GM12892 (cell line): ENCODE results near the gene SNX5.

Experiments used
- POLR2A ChIP-seq: IDR thresholded peaks from 2 replicates; pipeline ENCODE4 v1.6.1; 2011; ENCODE audit warnings: low read depth, low read length, control low read depth
- POLR2AphosphoS5 ChIP-seq: IDR thresholded peaks from 2 replicates; pipeline ENCODE4 v1.6.1; 2011; ENCODE audit warnings: low read depth, low read length, control low read depth

DNA sequence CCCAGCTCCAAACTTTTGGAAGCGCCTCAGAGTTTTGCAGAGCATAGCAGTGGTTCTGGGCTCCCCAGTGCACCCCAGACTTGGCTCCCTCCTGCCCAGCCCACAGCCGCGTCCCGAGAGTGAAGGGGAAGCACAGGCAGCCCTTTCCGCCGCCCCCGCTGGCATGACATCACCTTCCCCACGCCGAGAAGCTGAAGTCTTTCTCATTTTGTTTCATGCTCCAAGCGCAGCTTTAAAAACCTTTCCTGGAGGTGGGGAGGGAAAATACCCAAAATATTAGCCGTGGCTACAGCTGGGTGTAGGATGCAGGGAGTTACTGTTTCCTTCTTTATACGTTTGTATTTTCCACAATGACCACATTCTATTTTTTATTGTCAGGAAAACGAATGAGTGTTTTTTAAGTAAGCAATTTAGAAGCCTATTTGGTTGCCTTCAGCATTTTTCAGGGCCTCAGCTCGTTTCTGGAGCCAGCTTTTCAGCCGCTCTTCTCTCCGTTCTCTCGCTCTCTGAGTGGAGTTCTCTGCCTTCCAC, 72.9 kb downstream of the SNX5 start:
- no peak for TF ChIP-seq POLR2A
- TF ChIP-seq POLR2AphosphoS5, result no peak
